Neural cell (in vitro differentiated cells): ENCODE measurements around the gene TRAK1.

Source experiments
- CTCF ChIP-seq: fragments of 450-650 bp; IDR thresholded peaks from 2 replicates; pipeline ENCODE4 v1.5.1; 2014; ENCODE audit warnings: antibody characterized with exemption, mild to moderate bottlenecking, moderate library complexity; ENCODE audit not compliant: poor library complexity, severe bottlenecking
- EP300 ChIP-seq: fragments of 450-650 bp; conservative IDR thresholded peaks from 2 replicates; pipeline ENCODE4 v1.6.1; 2014; ENCODE audit warnings: antibody characterized with exemption, mild to moderate bottlenecking, moderate library complexity; ENCODE audit not compliant: poor library complexity, severe bottlenecking
- EZH2 ChIP-seq: fragments of 200-600, 300-800 bp; shearing (Covaris generic), sonication (generic); IDR thresholded peaks from 2 replicates; pipeline ENCODE4 v1.6.1; 2014; ENCODE audit warnings: antibody characterized with exemption, low read length, borderline replicate concordance, mild to moderate bottlenecking; ENCODE audit not compliant: insufficient read depth, poor library complexity, severe bottlenecking
- MXI1 ChIP-seq: fragments of 450-650 bp; conservative IDR thresholded peaks from 2 replicates; pipeline ENCODE4 v1.6.1; 2014; ENCODE audit warnings: antibody characterized with exemption, mild to moderate bottlenecking; ENCODE audit not compliant: poor library complexity, severe bottlenecking
- POLR2AphosphoS5 ChIP-seq: IDR thresholded peaks from 2 replicates; pipeline ENCODE4 v1.6.1; 2012

- TF ChIP-seq EZH2 (no peak), CTCF (no peak), POLR2AphosphoS5 (no peak), EP300 (no peak), MXI1 (no peak)
Observed at GRCh38 chr3:42179110-42179725, 88.1 kb downstream of the TRAK1 start.
